WTC11 (cell line): ENCODE data around the gene LRRC51.

Experiments used
- SP1 ChIP-seq: sonication (generic); formaldehyde crosslinking; conservative IDR thresholded peaks from 2 replicates; pipeline ENCODE4 v1.8.1; 2022; ENCODE audit warnings: missing genetic modification reagents
- USF1 ChIP-seq: sonication (generic); formaldehyde crosslinking; IDR thresholded peaks from 2 replicates; pipeline ENCODE4 v1.8.0; 2022; ENCODE audit warnings: mild to moderate bottlenecking, missing genetic modification reagents

DNA sequence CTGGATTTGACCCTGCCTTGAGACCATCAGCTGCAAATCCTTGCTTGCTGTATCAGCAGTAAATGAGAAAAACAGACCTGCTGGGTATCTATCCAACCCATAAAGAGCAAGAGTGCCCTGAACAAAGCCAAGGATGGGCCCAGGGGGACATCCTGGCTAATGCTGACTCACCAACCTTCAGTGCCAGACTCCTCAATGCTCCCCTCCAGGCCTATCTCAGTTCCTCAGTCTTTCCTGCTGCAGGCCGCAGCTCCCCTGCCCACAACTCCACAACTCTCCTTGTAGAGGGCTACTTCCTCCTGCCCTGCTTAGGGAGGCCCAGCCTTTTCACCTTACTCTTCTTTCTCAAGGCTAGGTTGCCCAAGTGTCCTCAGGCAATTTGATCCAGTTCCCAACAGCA lies 19.8 kb downstream of the LRRC51 start:
- TF ChIP-seq SP1 (CRISPR knock-in tag) (no peak), USF1 (CRISPR knock-in tag) (no peak)
